KMS-11 (cell line): ENCODE measurements around the gene MAPK14.
"Not testable (repeated sequence)": the region's sequence is repeated elsewhere in the genome, so short reads cannot be mapped to it uniquely, and the experiment has no call there.

Source experiments
- H2AFZ ChIP-seq: fragments of 200-600 bp; sonication (generic); 2 replicates; pipeline ENCODE4 v1.6.1; 2016; ENCODE audit warnings: antibody characterized with exemption, mixed run types, low read depth
- H3K27ac ChIP-seq: fragments of 200-600 bp; sonication (generic); 2 replicates; pipeline ENCODE4 v1.6.1; 2016; ENCODE audit warnings: mild to moderate bottlenecking, mixed run types
- H3K27me3 ChIP-seq: fragments of 200-600 bp; sonication (generic); 2 replicates; pipeline ENCODE4 v1.6.1; 2017; ENCODE audit warnings: mild to moderate bottlenecking, low read depth, mixed run types, moderate library complexity; ENCODE audit not compliant: insufficient read depth
- H3K36me3 ChIP-seq: fragments of 200-600 bp; sonication (generic); 2 replicates; pipeline ENCODE4 v1.6.1; 2017; ENCODE audit warnings: mild to moderate bottlenecking, mixed run types; ENCODE audit not compliant: insufficient read depth
- H3K4me1 ChIP-seq: fragments of 200-600 bp; sonication (generic); 2 replicates; pipeline ENCODE4 v1.6.1; 2016; ENCODE audit warnings: mild to moderate bottlenecking, low read depth, mixed run types; ENCODE audit not compliant: poor library complexity, severe bottlenecking
- H3K4me2 ChIP-seq: fragments of 200-600 bp; sonication (generic); 2 replicates; pipeline ENCODE4 v1.7.0; 2016; ENCODE audit warnings: mild to moderate bottlenecking, mixed run types
- H3K4me3 ChIP-seq: fragments of 200-600 bp; sonication (generic); IDR thresholded peaks from 2 replicates; pipeline ENCODE4 v1.6.1; 2017; ENCODE audit warnings: low read depth, low read length, mixed read lengths; ENCODE audit not compliant: insufficient read depth
- H3K79me2 ChIP-seq: fragments of 200-600 bp; sonication (generic); 2 replicates; pipeline ENCODE4 v1.6.1; 2016; ENCODE audit warnings: low read depth, mixed run types; ENCODE audit not compliant: insufficient read depth
- H3K9ac ChIP-seq: fragments of 200-600 bp; sonication (generic); 2 replicates; pipeline ENCODE4 v1.6.1; 2016; ENCODE audit warnings: mild to moderate bottlenecking, mixed run types
- H4K20me1 ChIP-seq: fragments of 200-600 bp; sonication (generic); 2 replicates; pipeline ENCODE4 v1.6.1; 2016; ENCODE audit warnings: mild to moderate bottlenecking, mixed run types; ENCODE audit not compliant: insufficient read depth
- CTCF ChIP-seq: fragments of 200-600 bp; sonication (generic); conservative IDR thresholded peaks from 2 replicates; pipeline ENCODE4 v1.6.1; 2017; ENCODE audit warnings: low read depth, mild to moderate bottlenecking, antibody characterized with exemption, low read length, moderate library complexity, mixed read lengths

The MAPK14 gene

GRCh38 chr6:36027501-36028087 is at the start of gene MAPK14:
TSS of gene MAPK14 (plus strand) at chr6:36027808. CDS start at chr6:36028158, 350 bp downstream.
- Histone ChIP-seq H2AFZ (peak within 1 kb of the TSS; percentile 77), H3K4me1 (peaks cover 20% of the 10 kb centered on the region), H3K4me2 (peak within 1 kb of the TSS; percentile 76), H3K27me3 (no peaks in the 10 kb centered on the region), H3K79me2 (peaks cover 44% of the 10 kb centered on the region), H3K36me3 (no peaks in the 10 kb centered on the region), H4K20me1 (peaks cover 2% of the 10 kb centered on the region), H3K4me3 (no peak within 1 kb of the TSS), H3K9ac (peak within 1 kb of the TSS; percentile 85), H3K27ac (peak within 1 kb of the TSS; percentile 65)
- peak; percentile 62 for TF ChIP-seq CTCF

- not testable (repeated sequence) for H3K4me2 ChIP-seq, H3K79me2 ChIP-seq, H3K4me3 ChIP-seq, H3K27ac ChIP-seq, H4K20me1 ChIP-seq, H3K36me3 ChIP-seq, H3K27me3 ChIP-seq, H2AFZ ChIP-seq, H3K9ac ChIP-seq, H3K4me1 ChIP-seq
Observed at GRCh38 chr6:35980126-35980525, 47.5 kb upstream of the MAPK14 start.

- Histone ChIP-seq H3K27ac (no peak overlapping the region), H3K4me1 (no peaks in the 10 kb centered on the region), H3K4me3 (no peak overlapping the region), H3K36me3 (no peaks in the 10 kb centered on the region), H3K27me3 (no peaks in the 10 kb centered on the region), H2AFZ (no peak overlapping the region), H4K20me1 (no peaks in the 10 kb centered on the region), H3K4me2 (no peak overlapping the region), H3K9ac (no peak overlapping the region), H3K79me2 (no peaks in the 10 kb centered on the region)
- no peak for TF ChIP-seq CTCF
Observed at GRCh38 chr6:35980991-35981645, 46.5 kb upstream of the MAPK14 start.

- Histone ChIP-seq H3K4me3 (no peak overlapping the region), H3K4me2 (no peak overlapping the region), H3K9ac (no peak overlapping the region), H3K79me2 (no peaks in the 10 kb centered on the region), H3K4me1 (no peaks in the 10 kb centered on the region), H4K20me1 (no peaks in the 10 kb centered on the region), H3K36me3 (no peaks in the 10 kb centered on the region), H2AFZ (no peak overlapping the region), H3K27ac (no peak overlapping the region), H3K27me3 (no peaks in the 10 kb centered on the region)
- TF ChIP-seq CTCF: no peak
Observed at GRCh38 chr6:35984701-35985100, 42.9 kb upstream of the MAPK14 start.

- not testable (repeated sequence) for H3K27ac ChIP-seq, H3K4me3 ChIP-seq, H3K9ac ChIP-seq, H3K36me3 ChIP-seq, H3K4me1 ChIP-seq, H3K27me3 ChIP-seq, H3K79me2 ChIP-seq, H4K20me1 ChIP-seq, H2AFZ ChIP-seq, H3K4me2 ChIP-seq
Observed at GRCh38 chr6:35988047-35988446, 39.6 kb upstream of the MAPK14 start.
